SU-DHL-6 (cell line): ENCODE measurements around the gene TMEM164.

ENCODE experiments used
- H2AFZ ChIP-seq: fragments of 200-600 bp; sonication (generic); 2 replicates; pipeline ENCODE4 v1.6.1; 2014; ENCODE audit warnings: low read depth, mild to moderate bottlenecking, moderate library complexity, mixed read lengths, antibody characterized with exemption, low read length; ENCODE audit not compliant: severe bottlenecking
- H3F3A ChIP-seq: fragments of 200-600 bp; shearing (Covaris generic); 2 replicates; pipeline ENCODE4 v1.6.0; 2016; ENCODE audit warnings: antibody characterized with exemption, mild to moderate bottlenecking; ENCODE audit not compliant: insufficient read depth
- H3K27ac ChIP-seq: fragments of 200-600 bp; sonication (generic); 2 replicates; pipeline ENCODE4 v1.5.1; 2016; ENCODE audit warnings: low read depth, mild to moderate bottlenecking, low read length, moderate library complexity, mixed read lengths
- H3K27me3 ChIP-seq: fragments of 200-600 bp; sonication (generic), shearing (Covaris generic); 2 replicates; pipeline ENCODE4 v1.6.0; 2014; ENCODE audit warnings: mild to moderate bottlenecking, low read length
- H3K36me3 ChIP-seq: fragments of 200-600 bp; sonication (generic); 2 replicates; pipeline ENCODE4 v1.6.1; 2014; ENCODE audit warnings: mild to moderate bottlenecking, low read length, mixed read lengths
- H3K4me2 ChIP-seq: fragments of 300-600, 200-600 bp; shearing (Covaris generic), sonication (generic); 2 replicates; pipeline ENCODE4 v1.6.0; 2014; ENCODE audit warnings: low read length, low read depth, mild to moderate bottlenecking; ENCODE audit not compliant: poor library complexity, severe bottlenecking
- H3K4me3 ChIP-seq: fragments of 200-600 bp; sonication (generic); 2 replicates; pipeline ENCODE4 v1.5.1; 2014; ENCODE audit warnings: antibody characterized with exemption, low read length, mild to moderate bottlenecking, mixed read lengths; ENCODE audit not compliant: insufficient read depth, poor library complexity, severe bottlenecking
- H3K79me2 ChIP-seq: fragments of 200-600 bp; sonication (generic); 2 replicates; pipeline ENCODE4 v1.6.1; 2014; ENCODE audit warnings: mild to moderate bottlenecking, low read length, moderate library complexity; ENCODE audit not compliant: insufficient read depth
- H3K9ac ChIP-seq: fragments of 200-600 bp; sonication (generic); 2 replicates; pipeline ENCODE4 v1.7.0; 2014; ENCODE audit warnings: mild to moderate bottlenecking, low read length
- H3K9me2 ChIP-seq: fragments of 200-600 bp; sonication (generic); replicated peaks from 2 replicates; pipeline ENCODE4 v1.6.1; 2014; ENCODE audit warnings: low read length; ENCODE audit not compliant: insufficient read depth
- H3K9me3 ChIP-seq: fragments of 200-600 bp; sonication (generic); 2 replicates; pipeline ENCODE4 v1.6.1; 2014; ENCODE audit warnings: low read length, mixed read lengths; ENCODE audit not compliant: insufficient read depth
- H4K20me1 ChIP-seq: fragments of 200-600 bp; sonication (generic); 2 replicates; pipeline ENCODE4 v1.6.1; 2014; ENCODE audit warnings: low read depth, mild to moderate bottlenecking, antibody characterized with exemption, low read length, moderate library complexity, mixed read lengths
- CTCF ChIP-seq: fragments of 200-600 bp; sonication (generic); IDR thresholded peaks from one replicate; pipeline ENCODE4 v1.5.1; 2017; ENCODE audit warnings: antibody characterized with exemption, mild to moderate bottlenecking, low read length, moderate library complexity; ENCODE audit not compliant: insufficient read depth, poor library complexity, severe bottlenecking
- EZH2phosphoT487 ChIP-seq: fragments of 200-600 bp; sonication (generic), shearing (Covaris generic); conservative IDR thresholded peaks from 2 replicates; pipeline ENCODE4 v1.6.1; 2018; ENCODE audit warnings: mild to moderate bottlenecking, antibody characterized with exemption, low read length, moderate library complexity, mixed read lengths

The TMEM164 gene

DNA sequence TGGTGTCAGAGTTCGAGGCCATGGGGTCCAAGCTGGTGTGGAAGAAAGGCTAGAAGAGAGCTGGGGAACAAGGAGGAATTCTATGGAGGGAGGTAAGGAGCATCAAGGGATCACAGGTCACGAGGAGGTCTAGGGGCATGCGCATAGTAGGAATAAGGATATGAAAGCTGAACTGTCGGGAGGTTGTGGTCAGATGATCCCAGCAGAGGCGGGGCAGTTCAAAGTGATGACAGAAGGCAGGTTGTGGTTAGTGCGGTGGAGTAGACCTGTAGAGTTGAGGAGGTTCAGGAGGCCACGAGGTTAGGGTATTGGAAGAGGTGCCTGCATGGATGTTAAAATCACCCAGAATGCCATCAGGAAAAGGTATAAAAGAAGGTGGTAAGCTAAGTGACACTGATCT, 156.3 kb downstream of the TMEM164 start:
- Histone ChIP-seq H2AFZ (no peak overlapping the region), H3K9me2 (no peaks in the 10 kb centered on the region), H3K9ac (no peak overlapping the region), H3F3A (no peaks in the 10 kb centered on the region), H3K79me2 (no peaks in the 10 kb centered on the region), H3K27me3 (no peaks in the 10 kb centered on the region), H3K9me3 (no peaks in the 10 kb centered on the region), H3K4me3 (no peak overlapping the region), H3K36me3 (no peaks in the 10 kb centered on the region), H3K4me2 (no peak overlapping the region), H4K20me1 (no peaks in the 10 kb centered on the region), H3K27ac (no peak overlapping the region)
- TF ChIP-seq EZH2phosphoT487 (no peak), CTCF (no peak)

DNA sequence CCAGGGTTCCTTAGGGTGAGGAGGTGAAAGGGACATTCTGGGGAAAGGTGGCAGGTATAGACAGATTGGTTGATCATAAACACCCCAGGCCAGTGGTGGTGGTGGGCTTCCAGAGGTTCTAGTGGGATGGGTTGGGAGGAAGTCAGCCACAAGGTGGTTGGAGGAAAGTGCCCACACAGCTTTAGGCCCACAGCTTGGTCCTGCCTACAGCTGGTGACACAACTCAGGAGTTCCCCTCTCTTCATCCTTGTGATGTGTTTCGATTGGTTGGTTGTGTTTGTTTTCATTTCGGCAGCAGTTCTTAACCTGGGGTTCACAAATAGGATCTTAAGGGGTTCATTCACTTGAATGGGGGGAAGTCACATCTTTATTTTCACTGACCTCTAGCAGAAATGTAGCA, 157.0 kb downstream of the TMEM164 start:
- Histone ChIP-seq H2AFZ (no peak overlapping the region), H3K9me2 (no peaks in the 10 kb centered on the region), H3K36me3 (no peaks in the 10 kb centered on the region), H3K9me3 (no peaks in the 10 kb centered on the region), H3K4me3 (no peak overlapping the region), H3F3A (no peaks in the 10 kb centered on the region), H3K27me3 (no peaks in the 10 kb centered on the region), H3K27ac (no peak overlapping the region), H3K9ac (no peak overlapping the region), H4K20me1 (no peaks in the 10 kb centered on the region), H3K4me2 (no peak overlapping the region), H3K79me2 (no peaks in the 10 kb centered on the region)
- TF ChIP-seq CTCF, result no peak
- no peak for TF ChIP-seq EZH2phosphoT487

DNA sequence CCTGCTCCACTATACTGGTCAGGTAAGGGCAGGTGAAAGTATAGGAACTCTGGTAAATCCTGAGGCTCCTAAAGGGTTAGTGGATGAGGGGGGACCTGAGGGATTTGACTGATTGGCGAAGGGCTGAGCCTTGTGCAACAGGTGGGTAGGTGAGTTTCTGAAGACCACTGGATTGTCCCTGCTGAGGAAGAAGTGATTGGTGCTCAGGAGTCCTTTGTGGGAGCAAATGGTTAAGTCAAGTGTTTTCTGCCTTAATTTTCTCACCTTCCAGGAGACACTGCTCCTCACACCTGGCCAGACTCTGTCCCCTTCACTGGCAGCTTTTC, 158.4 kb downstream of the TMEM164 start:
- Histone ChIP-seq H3K9me2 (no peaks in the 10 kb centered on the region), H3F3A (no peaks in the 10 kb centered on the region), H3K4me3 (no peak overlapping the region), H2AFZ (no peak overlapping the region), H3K9me3 (no peaks in the 10 kb centered on the region), H3K27me3 (no peaks in the 10 kb centered on the region), H3K36me3 (no peaks in the 10 kb centered on the region), H3K79me2 (no peaks in the 10 kb centered on the region), H3K27ac (no peak overlapping the region), H3K4me2 (no peak overlapping the region), H3K9ac (no peak overlapping the region), H4K20me1 (no peaks in the 10 kb centered on the region)
- TF ChIP-seq CTCF (no peak), EZH2phosphoT487 (no peak)

- no peaks in the 10 kb centered on the region for H3K79me2 ChIP-seq
- H3K4me2 ChIP-seq, result no peak overlapping the region
- no peaks in the 10 kb centered on the region for H4K20me1 ChIP-seq
- H3K36me3 ChIP-seq, result no peaks in the 10 kb centered on the region
- no peaks in the 10 kb centered on the region for H3K9me2 ChIP-seq
- no peak overlapping the region for H3K4me3 ChIP-seq
- H3F3A ChIP-seq, result no peaks in the 10 kb centered on the region
- no peak overlapping the region for H3K9ac ChIP-seq
- H3K27ac ChIP-seq, result no peak overlapping the region
- H3K27me3 ChIP-seq, result no peaks in the 10 kb centered on the region
- TF ChIP-seq CTCF (no peak), EZH2phosphoT487 (no peak)
- no peaks in the 10 kb centered on the region for H3K9me3 ChIP-seq
- H2AFZ ChIP-seq, result no peak overlapping the region
Observed at GRCh38 chrX:110162131-110162530, 159.2 kb downstream of the TMEM164 start.
